PFSK-1 (cell line): ENCODE results near the gene MAFF.

Source experiments
- FOXP2 ChIP-seq: optimal IDR thresholded peaks from 2 replicates; pipeline ENCODE3; 2011; ENCODE audit warnings: borderline replicate concordance, control low read depth, inconsistent platforms; ENCODE audit not compliant: insufficient read depth; ENCODE audit errors: extremely low read length, extremely low read depth
- POLR2AphosphoS5 ChIP-seq: IDR thresholded peaks from 2 replicates; pipeline ENCODE4 v1.6.1; 2012; ENCODE audit warnings: low read depth, mild to moderate bottlenecking, control low read depth, low read length, moderate library complexity
- SIN3A ChIP-seq: IDR thresholded peaks from 2 replicates; pipeline ENCODE4 v1.6.1; 2012; ENCODE audit warnings: mild to moderate bottlenecking, low read length, moderate library complexity, borderline replicate concordance; ENCODE audit not compliant: insufficient read depth
- TAF1 ChIP-seq: IDR thresholded peaks from 2 replicates; pipeline ENCODE4 v1.6.1; 2012; ENCODE audit warnings: low read length, control low read depth, borderline replicate concordance; ENCODE audit not compliant: insufficient read depth
- TF ChIP-seq, protein P1 (sequence below), 2 experiments: IDR thresholded peaks; 2 replicates each; pipeline versions ENCODE4 v1.6.1 to v1.8.0; 2011 to 2012; ENCODE audit warnings: low read depth in 2 of 2, low read length in 2 of 2, control low read depth in 1 of 2, inconsistent platforms in 1 of 2, mild to moderate bottlenecking in 1 of 2, moderate library complexity in 1 of 2; ENCODE audit not compliant: insufficient read depth in 1 of 2

The MAFF gene

DNA sequence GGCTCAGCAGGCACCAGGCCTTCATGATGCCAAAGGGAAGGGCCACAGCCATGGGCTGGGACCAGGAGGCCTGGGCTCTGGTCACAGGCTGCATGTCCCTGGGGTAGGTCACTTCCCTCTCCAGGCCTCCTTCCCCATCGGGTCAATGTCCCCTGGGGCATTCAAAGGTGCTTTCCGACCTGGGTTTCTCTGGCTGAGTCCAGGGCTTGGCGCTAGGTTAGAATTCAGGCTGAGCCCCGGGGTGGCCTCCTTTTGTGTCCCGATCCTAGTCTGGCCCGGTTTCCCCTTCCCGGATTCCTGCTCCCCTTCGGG lies 12.2 kb downstream of the MAFF start:
- TF ChIP-seq POLR2AphosphoS5 (no peak), FOXP2 (no peak), SIN3A (no peak), TAF1 (no peak)
- TF ChIP-seq, protein P1, sequence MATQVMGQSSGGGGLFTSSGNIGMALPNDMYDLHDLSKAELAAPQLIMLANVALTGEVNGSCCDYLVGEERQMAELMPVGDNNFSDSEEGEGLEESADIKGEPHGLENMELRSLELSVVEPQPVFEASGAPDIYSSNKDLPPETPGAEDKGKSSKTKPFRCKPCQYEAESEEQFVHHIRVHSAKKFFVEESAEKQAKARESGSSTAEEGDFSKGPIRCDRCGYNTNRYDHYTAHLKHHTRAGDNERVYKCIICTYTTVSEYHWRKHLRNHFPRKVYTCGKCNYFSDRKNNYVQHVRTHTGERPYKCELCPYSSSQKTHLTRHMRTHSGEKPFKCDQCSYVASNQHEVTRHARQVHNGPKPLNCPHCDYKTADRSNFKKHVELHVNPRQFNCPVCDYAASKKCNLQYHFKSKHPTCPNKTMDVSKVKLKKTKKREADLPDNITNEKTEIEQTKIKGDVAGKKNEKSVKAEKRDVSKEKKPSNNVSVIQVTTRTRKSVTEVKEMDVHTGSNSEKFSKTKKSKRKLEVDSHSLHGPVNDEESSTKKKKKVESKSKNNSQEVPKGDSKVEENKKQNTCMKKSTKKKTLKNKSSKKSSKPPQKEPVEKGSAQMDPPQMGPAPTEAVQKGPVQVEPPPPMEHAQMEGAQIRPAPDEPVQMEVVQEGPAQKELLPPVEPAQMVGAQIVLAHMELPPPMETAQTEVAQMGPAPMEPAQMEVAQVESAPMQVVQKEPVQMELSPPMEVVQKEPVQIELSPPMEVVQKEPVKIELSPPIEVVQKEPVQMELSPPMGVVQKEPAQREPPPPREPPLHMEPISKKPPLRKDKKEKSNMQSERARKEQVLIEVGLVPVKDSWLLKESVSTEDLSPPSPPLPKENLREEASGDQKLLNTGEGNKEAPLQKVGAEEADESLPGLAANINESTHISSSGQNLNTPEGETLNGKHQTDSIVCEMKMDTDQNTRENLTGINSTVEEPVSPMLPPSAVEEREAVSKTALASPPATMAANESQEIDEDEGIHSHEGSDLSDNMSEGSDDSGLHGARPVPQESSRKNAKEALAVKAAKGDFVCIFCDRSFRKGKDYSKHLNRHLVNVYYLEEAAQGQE (IDR thresholded peaks at IDR 0.05; ENCODE audit: insufficient read depth in 1 of 2, low read depth in 2 of 2, low read length in 2 of 2) = no peak

DNA sequence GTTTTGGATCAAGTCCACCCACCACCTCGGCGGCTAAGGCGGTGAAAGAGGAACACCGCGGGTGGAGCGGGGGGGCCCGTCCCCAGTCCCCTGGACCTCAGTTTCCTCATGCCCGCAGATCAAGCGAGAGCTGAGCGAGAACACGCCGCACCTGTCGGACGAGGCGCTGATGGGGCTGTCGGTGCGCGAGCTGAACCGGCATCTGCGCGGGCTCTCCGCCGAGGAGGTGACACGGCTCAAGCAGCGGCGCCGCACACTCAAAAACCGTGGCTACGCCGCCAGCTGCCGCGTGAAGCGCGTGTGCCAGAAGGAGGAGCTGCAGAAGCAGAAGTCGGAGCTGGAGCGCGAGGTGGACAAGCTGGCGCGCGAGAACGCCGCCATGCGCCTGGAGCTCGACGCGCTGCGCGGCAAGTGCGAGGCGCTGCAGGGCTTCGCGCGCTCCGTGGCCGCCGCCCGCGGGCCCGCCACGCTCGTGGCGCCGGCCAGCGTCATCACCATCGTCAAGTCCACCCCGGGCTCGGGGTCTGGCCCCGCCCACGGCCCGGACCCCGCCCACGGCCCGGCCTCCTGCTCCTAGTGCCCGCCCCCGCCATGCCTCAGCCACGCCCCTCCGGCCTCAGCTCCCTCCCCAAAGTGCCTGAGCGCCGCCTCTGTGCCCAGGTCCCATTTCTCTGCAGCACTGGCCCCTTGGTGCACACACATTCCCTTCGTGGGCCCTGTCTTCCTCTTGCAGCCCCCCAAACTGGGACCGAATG lies 12.7 kb downstream of the MAFF start:
- TF ChIP-seq POLR2AphosphoS5 (0 out of 2 replicates have a peak, but pooled peaks have one; percentile 6), SIN3A (no peak)
- TF ChIP-seq, protein P1 (IDR thresholded peaks at IDR 0.05; ENCODE audit: insufficient read depth in 1 of 2, low read depth in 2 of 2, low read length in 2 of 2) = no peak

DNA sequence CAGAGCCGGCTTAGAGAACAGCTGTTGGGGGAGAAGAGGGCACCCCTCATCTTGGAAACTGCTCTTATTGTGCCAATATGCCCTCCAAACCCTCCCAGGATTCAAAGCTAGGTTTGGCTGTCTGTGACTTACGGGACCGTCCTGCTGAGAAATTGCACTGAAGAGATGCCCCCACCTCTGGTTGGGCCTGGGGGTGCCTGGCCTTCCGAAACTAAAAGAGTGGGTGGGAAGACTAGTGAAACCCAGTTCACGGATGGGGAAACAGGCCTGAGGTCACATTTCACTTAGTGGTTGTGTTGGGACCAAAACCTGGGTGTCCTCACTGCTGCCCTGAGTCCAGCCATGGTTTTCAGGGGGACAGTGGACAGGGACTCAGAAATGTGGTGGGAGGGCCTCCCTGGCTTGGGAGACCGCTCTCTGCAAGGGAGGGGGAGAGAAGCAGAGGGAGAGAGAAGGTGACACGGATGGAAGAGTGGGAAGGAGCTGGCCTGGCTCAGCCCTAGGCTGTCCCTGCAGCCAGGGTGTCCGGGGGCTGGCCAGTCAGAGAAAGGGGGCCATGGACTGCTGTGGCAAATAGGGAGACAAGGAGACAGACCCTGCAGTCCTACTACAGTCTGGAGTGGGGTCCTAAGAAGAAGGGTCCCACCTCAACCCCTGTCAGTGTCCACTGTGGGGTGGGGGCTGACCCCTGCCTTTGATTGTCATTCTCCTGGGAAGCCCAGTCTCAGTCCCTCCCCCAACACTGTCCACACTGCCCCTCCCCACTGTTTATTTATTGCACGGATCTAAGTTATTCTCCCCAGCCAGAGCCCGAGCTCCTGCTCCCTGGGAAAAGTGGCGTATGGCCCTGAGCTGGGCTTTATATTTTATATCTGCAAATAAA lies 13.6 kb downstream of the MAFF start:
- TF ChIP-seq, protein P1 (IDR thresholded peaks at IDR 0.05; ENCODE audit: insufficient read depth in 1 of 2, low read depth in 2 of 2, low read length in 2 of 2) = no peak
- TF ChIP-seq TAF1 (no peak), POLR2AphosphoS5 (no peak), FOXP2 (no peak), SIN3A (no peak)

DNA sequence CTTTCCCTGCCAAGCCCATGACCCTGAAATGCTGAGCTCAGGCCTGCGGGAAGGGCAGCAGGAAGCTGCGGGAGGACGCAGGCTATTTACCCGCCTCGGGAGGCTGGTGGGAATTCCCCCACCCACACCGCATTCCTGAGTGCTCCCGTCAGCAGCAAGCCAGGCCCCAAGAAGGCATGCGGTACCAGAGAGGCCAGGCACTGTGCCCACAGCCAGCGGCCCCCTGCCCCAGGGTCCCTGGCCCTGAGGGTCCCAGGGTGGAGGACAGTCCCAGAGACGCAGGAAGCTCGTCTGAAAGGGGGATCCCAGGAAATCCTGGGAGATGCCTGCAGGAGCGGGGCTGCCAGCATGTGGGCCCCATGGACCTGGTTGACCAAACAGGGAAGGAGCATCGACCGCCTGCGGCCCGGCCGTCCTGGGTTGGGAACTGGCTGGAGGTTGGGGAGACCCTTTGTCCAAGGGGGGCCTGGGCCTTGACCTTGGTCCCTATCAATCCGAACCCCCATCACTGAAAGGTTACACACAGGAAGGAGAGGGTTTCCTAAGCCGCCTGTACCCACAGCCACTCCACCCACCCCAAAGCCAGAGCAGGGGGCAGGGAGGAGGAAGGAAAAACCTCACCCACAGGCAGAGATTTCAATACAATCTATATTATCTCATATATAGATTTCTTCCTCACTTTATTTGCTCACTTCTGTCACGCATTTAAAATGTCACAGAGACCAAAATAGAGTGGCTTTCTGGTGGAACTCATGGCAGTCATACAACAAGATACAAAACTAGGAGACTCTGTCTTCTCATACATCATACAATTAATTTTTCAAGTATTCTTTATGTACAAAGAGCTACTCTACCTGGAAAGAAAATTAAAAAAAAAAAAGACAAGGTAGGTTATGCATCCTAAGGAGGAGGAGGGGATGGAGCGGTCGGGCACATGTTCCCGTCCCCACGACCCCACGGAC lies 17.1 kb downstream of the MAFF start:
- TF ChIP-seq TAF1 (no peak), SIN3A (no peak), FOXP2 (no peak), POLR2AphosphoS5 (no peak)
- TF ChIP-seq, protein P1 (IDR thresholded peaks at IDR 0.05; ENCODE audit: insufficient read depth in 1 of 2, low read depth in 2 of 2, low read length in 2 of 2) = no peak
